ENCODE data around the gene TMEM263. TPM values are rescaled to one million over a fixed set of nuclear protein-coding genes. Genes with fewer than 3 reads are reported as not detected.

Gene TMEM263
- 10 to 100 TPM; 17.1 to 96.1 (median 38.3) TPM for total RNA-seq

GRCh38 chr12:106955377-106956047, at the start of gene TMEM263:
TSS of gene TMEM263 (plus strand) at chr12:106955907. CDS start at chr12:106967117, 11,210 bp downstream.
- H3K27ac ChIP-seq = peak within 1 kb of the TSS; percentile 96 to 98
- WGBS, 10 experiments = 0% methylated on average over 2 of the region's 88 CpGs; no CpG with 5 or more reads in 9 of the 10 experiments
- in situ Hi-C loops (cut with MboI; ENCODE audit: low pct_unique_long_range_greater_than_20kb in 2 of 9, low sequenced_read_pairs in 9 of 9, unreplicated experiment in 9 of 9) = no loop called here
- peaks cover 4 to 5% of the 10 kb centered on the region in 2 donors for H3K4me1 ChIP-seq (replicated peaks in 1 of 2)
- H3K4me3 ChIP-seq = peak within 1 kb of the TSS; percentile 76 to 97 (median 81)
- peak; percentile 71 to 85 (median 80) for ATAC-seq (replicated peaks in 6 of 8)

- Histone ChIP-seq H3K4me1 (replicated peaks in 1 of 2) (peaks cover 5 to 9% of the 10 kb centered on the region in 2 donors), H3K27ac (no peak overlapping the region), H3K4me3 (no peak overlapping the region)
- WGBS, 10 experiments = 64 to 100% (median 95%) methylated on average over 1 to 2 of the region's 2 CpGs; no CpG with 5 or more reads in 3 of the 10 experiments
- no peak for ATAC-seq (replicated peaks in 6 of 8)
- in situ Hi-C loops (cut with MboI; ENCODE audit: low pct_unique_long_range_greater_than_20kb in 2 of 9, low sequenced_read_pairs in 9 of 9, unreplicated experiment in 9 of 9) = loop anchor here in 6 of 9 experiments (25.0 kb wide), 3 partner anchors 519 to 669 kb away; partner anchors contain the start of genes POLR3B (in 2 of the 6) and CKAP4 (in 1 of the 6)
Observed at GRCh38 chr12:106906715-106907114, 49.0 kb upstream of the TMEM263 start.

- WGBS, 10 experiments = 20 to 100% (median 80%) methylated on average over 1 to 3 of the region's 5 CpGs; no CpG with 5 or more reads in 4 of the 10 experiments
- peaks cover 5 to 9% of the 10 kb centered on the region in 2 donors for H3K4me1 ChIP-seq (replicated peaks in 1 of 2)
- no peak for ATAC-seq (replicated peaks in 6 of 8)
- no peak overlapping the region for H3K4me3 ChIP-seq
- in situ Hi-C loops (cut with MboI; ENCODE audit: low pct_unique_long_range_greater_than_20kb in 2 of 9, low sequenced_read_pairs in 9 of 9, unreplicated experiment in 9 of 9) = loop anchor here in 6 of 9 experiments (25.0 kb wide), 3 partner anchors 520 to 670 kb away; partner anchors contain the start of genes POLR3B (in 2 of the 6) and CKAP4 (in 1 of the 6)
- no peak overlapping the region for H3K27ac ChIP-seq
Observed at GRCh38 chr12:106907411-106907810, 48.3 kb upstream of the TMEM263 start.

- 14 to 100% (median 77%) methylated on average over 1 to 4 of the region's 4 CpGs; no CpG with 5 or more reads in 2 of the 10 experiments for WGBS, 10 experiments
- peaks cover 4 to 6% of the 10 kb centered on the region in 2 donors for H3K4me1 ChIP-seq (replicated peaks in 1 of 2)
- ATAC-seq (replicated peaks in 6 of 8) = no peak
- in situ Hi-C loops (cut with MboI; ENCODE audit: low pct_unique_long_range_greater_than_20kb in 2 of 9, low sequenced_read_pairs in 9 of 9, unreplicated experiment in 9 of 9) = loop anchor here in 6 of 9 experiments (25.0 kb wide), 3 partner anchors 521 to 671 kb away; partner anchors contain the start of genes POLR3B (in 2 of the 6) and CKAP4 (in 1 of the 6)
- no peak overlapping the region for H3K4me3 ChIP-seq
- no peak overlapping the region for H3K27ac ChIP-seq
Observed at GRCh38 chr12:106907846-106908245, 47.9 kb upstream of the TMEM263 start.

- Histone ChIP-seq H3K27ac (no peak overlapping the region), H3K4me3 (no peak overlapping the region), H3K4me1 (replicated peaks in 1 of 2) (peaks cover 0 to 8% of the 10 kb centered on the region in 2 donors)
- in situ Hi-C loops (cut with MboI; ENCODE audit: low pct_unique_long_range_greater_than_20kb in 2 of 9, low sequenced_read_pairs in 9 of 9, unreplicated experiment in 9 of 9) = loop anchor here in 6 of 9 experiments (25.0 kb wide), 3 partner anchors 521 to 671 kb away; partner anchors contain the start of genes POLR3B (in 2 of the 6) and CKAP4 (in 1 of the 6)
- ATAC-seq (replicated peaks in 6 of 8) = no peak
- 20 to 100% (median 64%) methylated on average over 1 to 3 of the region's 3 CpGs; no CpG with 5 or more reads in 1 of the 10 experiments for WGBS, 10 experiments
Observed at GRCh38 chr12:106908561-106908960, 47.1 kb upstream of the TMEM263 start.

- no peak for ATAC-seq (replicated peaks in 6 of 8)
- Histone ChIP-seq H3K4me3 (no peak overlapping the region), H3K27ac (no peak overlapping the region), H3K4me1 (replicated peaks in 1 of 2) (peaks cover 0 to 9% of the 10 kb centered on the region in 2 donors)
- in situ Hi-C loops (cut with MboI; ENCODE audit: low pct_unique_long_range_greater_than_20kb in 2 of 9, low sequenced_read_pairs in 9 of 9, unreplicated experiment in 9 of 9) = loop anchor here in 7 of 9 experiments (10.0 to 25.0 kb wide), 4 partner anchors 523 to 673 kb away; partner anchors contain the start of genes POLR3B (in 2 of the 7) and CKAP4 (in 1 of the 7)
- 60 to 100% (median 100%) methylated on average over 1 of the region's 1 CpG; no CpG with 5 or more reads in 6 of the 10 experiments for WGBS, 10 experiments
Observed at GRCh38 chr12:106910202-106910601, 45.5 kb upstream of the TMEM263 start.

GRCh38 chr12:106911581-106911980, 44.1 kb upstream of the TMEM263 start:
- H3K4me3 ChIP-seq = no peak overlapping the region
- H3K27ac ChIP-seq = no peak overlapping the region
- no peak for ATAC-seq (replicated peaks in 6 of 8)
- H3K4me1 ChIP-seq (replicated peaks in 1 of 2) = peaks cover 0 to 15% of the 10 kb centered on the region in 2 donors
- WGBS, 10 experiments = 20 to 100% (median 83%) methylated on average over 1 to 6 of the region's 6 CpGs; no CpG with 5 or more reads in 2 of the 10 experiments
- in situ Hi-C loops (cut with MboI; ENCODE audit: low pct_unique_long_range_greater_than_20kb in 2 of 9, low sequenced_read_pairs in 9 of 9, unreplicated experiment in 9 of 9) = loop anchor here in 7 of 9 experiments (10.0 to 25.0 kb wide), 4 partner anchors 524 to 674 kb away; partner anchors contain the start of genes POLR3B (in 2 of the 7) and CKAP4 (in 1 of the 7)

- no peak overlapping the region for H3K4me3 ChIP-seq
- 83 to 100% (median 97%) methylated on average over 1 to 3 of the region's 10 CpGs; no CpG with 5 or more reads in 6 of the 10 experiments for WGBS, 10 experiments
- no peak for ATAC-seq (replicated peaks in 6 of 8)
- peaks cover 3 to 23% of the 10 kb centered on the region in 2 donors for H3K4me1 ChIP-seq (replicated peaks in 1 of 2)
- in situ Hi-C loops (cut with MboI; ENCODE audit: low pct_unique_long_range_greater_than_20kb in 2 of 9, low sequenced_read_pairs in 9 of 9, unreplicated experiment in 9 of 9) = loop anchor here in 7 of 9 experiments (10.0 to 25.0 kb wide), 4 partner anchors 526 to 676 kb away; partner anchors contain the start of genes POLR3B (in 2 of the 7) and CKAP4 (in 1 of the 7)
- no peak overlapping the region for H3K27ac ChIP-seq
Observed at GRCh38 chr12:106913456-106913855, 42.3 kb upstream of the TMEM263 start.

GRCh38 chr12:106914796-106915634, 40.7 kb upstream of the TMEM263 start:
- WGBS, 10 experiments = 52 to 100% (median 90%) methylated on average over 1 to 3 of the region's 3 CpGs; no CpG with 5 or more reads in 4 of the 10 experiments
- in situ Hi-C loops (cut with MboI; ENCODE audit: low pct_unique_long_range_greater_than_20kb in 2 of 9, low sequenced_read_pairs in 9 of 9, unreplicated experiment in 9 of 9) = loop anchor here in 7 of 9 experiments (10.0 to 25.0 kb wide), 4 partner anchors 528 to 678 kb away; partner anchors contain the start of genes POLR3B (in 2 of the 7) and CKAP4 (in 1 of the 7)
- Histone ChIP-seq H3K4me3 (no peak overlapping the region), H3K4me1 (replicated peaks in 1 of 2) (peaks cover 3 to 23% of the 10 kb centered on the region in 2 donors), H3K27ac (no peak overlapping the region)
- ATAC-seq (replicated peaks in 6 of 8) = no peak

GRCh38 chr12:106915635-106916026, 40.1 kb upstream of the TMEM263 start:
- no peak overlapping the region for H3K4me3 ChIP-seq
- ATAC-seq (replicated peaks in 6 of 8) = no peak
- peaks cover 3 to 23% of the 10 kb centered on the region in 2 donors for H3K4me1 ChIP-seq (replicated peaks in 1 of 2)
- no peak overlapping the region for H3K27ac ChIP-seq
- in situ Hi-C loops (cut with MboI; ENCODE audit: low pct_unique_long_range_greater_than_20kb in 2 of 9, low sequenced_read_pairs in 9 of 9, unreplicated experiment in 9 of 9) = loop anchor here in 7 of 9 experiments (10.0 to 25.0 kb wide), 4 partner anchors 528 to 678 kb away; partner anchors contain the start of genes POLR3B (in 2 of the 7) and CKAP4 (in 1 of the 7)
- 0 to 100% (median 55%) methylated on average over 1 to 4 of the region's 5 CpGs for WGBS, 10 experiments

- WGBS, 10 experiments = 5 to 69% (median 35%) methylated on average over 2 to 7 of the region's 7 CpGs; no CpG with 5 or more reads in 3 of the 10 experiments
- peak overlapping the region; percentile 27 to 84 for H3K27ac ChIP-seq
- H3K4me3 ChIP-seq = no peak overlapping the region
- in situ Hi-C loops (cut with MboI; ENCODE audit: low pct_unique_long_range_greater_than_20kb in 2 of 9, low sequenced_read_pairs in 9 of 9, unreplicated experiment in 9 of 9) = loop anchor here in 7 of 9 experiments (10.0 to 25.0 kb wide), 4 partner anchors 530 to 680 kb away; partner anchors contain the start of genes POLR3B (in 2 of the 7) and CKAP4 (in 1 of the 7)
- peak; percentile 93 to 96 (median 94) for ATAC-seq (replicated peaks in 6 of 8)
- peaks cover 3 to 23% of the 10 kb centered on the region in 2 donors for H3K4me1 ChIP-seq (replicated peaks in 1 of 2)
Observed at GRCh38 chr12:106917503-106917902, 38.2 kb upstream of the TMEM263 start.
